Large intestine (tissue), 12 donors: ENCODE data around the gene ITPKA. TPM values are rescaled to one million over a fixed set of nuclear protein-coding genes. Genes with fewer than 3 reads are reported as not detected.
"Not testable (repeated sequence)": the region's sequence is repeated elsewhere in the genome, so short reads cannot be mapped to it uniquely, and the experiment has no call there.

Experiments used
- DNase-seq, 2 donors: peaks; one replicate each; pipeline versions ENCODE4 v3.0.0 to v3.0.0-alpha.2; 2013
- H3K27ac ChIP-seq: one replicate; pipeline ENCODE4 v1.5.1; 2013; ENCODE audit warnings: low read length
- H3K27me3 ChIP-seq: 2 replicates; pipeline ENCODE4 v1.6.1; 2013; ENCODE audit warnings: low read length; ENCODE audit not compliant: control insufficient read depth, insufficient read depth
- H3K36me3 ChIP-seq: 2 replicates; pipeline ENCODE4 v1.6.1; 2013; ENCODE audit warnings: low read length; ENCODE audit not compliant: control insufficient read depth, insufficient read depth
- H3K4me1 ChIP-seq: one replicate; pipeline ENCODE4 v1.6.1; 2013; ENCODE audit warnings: low read length; ENCODE audit not compliant: control insufficient read depth, insufficient read depth
- H3K4me3 ChIP-seq: one replicate; pipeline ENCODE4 v1.5.1; 2013; ENCODE audit warnings: low read length
- H3K9me3 ChIP-seq: one replicate; pipeline ENCODE4 v1.6.1; 2013; ENCODE audit warnings: mild to moderate bottlenecking, low read depth, low read length, moderate library complexity; ENCODE audit not compliant: control insufficient read depth
- WGBS: methylation state at CpG from one replicate; pipeline ENCODE4 v1.1.5; 2013; ENCODE audit warnings: low lambda C conversion rate; ENCODE audit not compliant: insufficient coverage; 5-methylcytosine and 5-hydroxymethylcytosine counted together
- long read RNA-seq, 11 donors: transcript quantifications; one replicate each; lab custom pipeline, GENCODE V29; 2026
- polyA plus RNA-seq: library from polyadenylated mRNA; unstranded; fragments of 120-200 nt; gene quantifications from one replicate; pipeline ENCODE4 v1.2.1, GENCODE V29; 2013

Gene ITPKA
- 40.7 TPM for polyA plus RNA-seq
- long read RNA-seq, donor 1, transcript ITPKA-201 (7 exons, 1,824 nt): major isoform, 14 of 14 reads
- long read RNA-seq, donor 1, partial matches to known transcripts: 0 of 14 reads
- long read RNA-seq, donor 1, other reads (novel, unspliced or antisense): 0 of 14 reads
- long read RNA-seq, donor 2, transcript ITPKA-201 (7 exons, 1,824 nt): major isoform, 19 of 20 reads
- long read RNA-seq, donor 2, partial matches to known transcripts: 0 of 20 reads
- long read RNA-seq, donor 2, other reads (novel, unspliced or antisense): 0 of 20 reads
- long read RNA-seq, donor 3: 0 reads
- long read RNA-seq, donor 4: 0 reads
- long read RNA-seq, donor 5, transcript ITPKA-201 (7 exons, 1,824 nt): major isoform, 9 of 9 reads
- long read RNA-seq, donor 5, partial matches to known transcripts: 0 of 9 reads
- long read RNA-seq, donor 5, other reads (novel, unspliced or antisense): 0 of 9 reads
- long read RNA-seq, donor 6, transcript ITPKA-201 (7 exons, 1,824 nt): major isoform, 12 of 21 reads
- long read RNA-seq, donor 6, partial matches to known transcripts: 8 of 21 reads
- long read RNA-seq, donor 6, other reads (novel, unspliced or antisense): 0 of 21 reads
- long read RNA-seq, donor 7, partial matches to known transcripts: 0 of 3 reads
- long read RNA-seq, donor 7, other reads (novel, unspliced or antisense): 0 of 3 reads
- long read RNA-seq, donor 8, transcript ITPKA-201 (7 exons, 1,824 nt): major isoform, 16 of 21 reads
- long read RNA-seq, donor 8, partial matches to known transcripts: 5 of 21 reads
- long read RNA-seq, donor 8, other reads (novel, unspliced or antisense): 0 of 21 reads
- long read RNA-seq, donor 9, transcript ITPKA-201 (7 exons, 1,824 nt): major isoform, 7 of 19 reads
- long read RNA-seq, donor 9, partial matches to known transcripts: 12 of 19 reads
- long read RNA-seq, donor 9, other reads (novel, unspliced or antisense): 0 of 19 reads
- long read RNA-seq, donor 10, transcript ITPKA-201 (7 exons, 1,824 nt): major isoform, 15 of 15 reads
- long read RNA-seq, donor 10, partial matches to known transcripts: 0 of 15 reads
- long read RNA-seq, donor 10, other reads (novel, unspliced or antisense): 0 of 15 reads
- long read RNA-seq, donor 11, transcript ITPKA-201 (7 exons, 1,824 nt): major isoform, 8 of 8 reads
- long read RNA-seq, donor 11, partial matches to known transcripts: 0 of 8 reads
- long read RNA-seq, donor 11, other reads (novel, unspliced or antisense): 0 of 8 reads

DNA sequence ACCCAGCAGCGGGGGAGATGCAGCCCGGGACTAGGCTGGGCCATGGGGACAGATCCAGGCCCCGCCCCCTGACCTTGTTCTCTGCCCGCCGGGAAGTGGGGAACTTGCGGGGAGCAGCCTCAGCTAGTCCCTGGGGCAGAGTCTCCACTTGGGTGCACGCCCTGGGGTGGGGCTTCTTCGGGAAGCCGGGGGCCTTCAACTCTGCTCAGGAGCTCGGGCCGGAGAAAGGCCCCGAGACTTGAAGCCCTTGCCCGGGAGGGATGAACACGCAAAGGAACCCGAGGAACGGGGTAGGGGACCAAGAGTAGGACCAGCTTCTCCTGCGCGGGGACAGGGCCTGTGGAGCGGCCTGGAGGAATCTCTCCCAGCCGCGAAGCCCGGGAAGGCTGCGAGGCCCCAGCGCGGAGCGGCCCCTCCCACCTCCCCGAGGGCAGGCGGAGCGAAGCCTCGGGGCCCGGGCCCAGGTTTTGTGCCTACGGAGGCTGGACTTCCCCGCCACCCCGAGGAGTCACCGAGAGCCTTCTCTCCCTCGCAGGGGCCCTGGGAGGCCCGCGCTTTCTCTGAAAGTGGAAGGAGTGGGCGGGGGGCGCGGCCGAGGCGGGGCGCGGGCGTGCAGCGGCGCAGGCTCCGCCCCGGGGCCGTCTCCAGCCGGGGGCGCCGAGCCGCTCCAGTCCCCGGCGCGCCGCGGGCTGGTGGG, at the start of gene ITPKA:
TSS of gene ITPKA (plus strand) at position 670 of the 697 bp plus-strand sequence. CDS start 54 bp downstream, outside the sequence.
- Histone ChIP-seq H3K9me3 (no peaks in the 10 kb centered on the region), H3K4me3 (peak within 1 kb of the TSS; percentile 76), H3K27ac (peak within 1 kb of the TSS; percentile 100), H3K36me3 (peaks cover 1% of the 10 kb centered on the region), H3K27me3 (peaks cover 23% of the 10 kb centered on the region), H3K4me1 (peaks cover 26% of the 10 kb centered on the region)
- WGBS: no CpG with 5 or more reads among the region's 60 CpGs
- peak; percentile 93 to 98 for DNase-seq

DNA sequence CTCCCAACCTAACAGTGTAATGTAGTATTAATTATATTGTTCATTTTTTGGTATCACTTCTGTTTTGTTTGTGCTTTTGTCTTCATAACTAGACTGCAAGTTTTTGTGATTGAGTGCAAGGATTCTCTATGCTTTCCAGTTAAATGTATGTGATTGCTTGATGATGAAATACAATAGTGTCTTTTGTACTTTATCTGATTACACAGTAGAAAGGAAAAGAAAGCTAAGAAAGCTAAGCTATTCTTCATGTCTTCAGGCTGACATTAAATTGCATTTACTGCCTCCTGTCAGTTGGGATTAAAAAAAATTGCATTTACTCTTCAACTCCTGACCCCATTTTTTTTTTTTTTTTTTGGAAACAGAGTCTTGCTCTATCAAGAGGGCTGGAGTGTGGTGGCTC, 48.3 kb upstream of the ITPKA start:
- Histone ChIP-seq H3K9me3 (no peaks in the 10 kb centered on the region), H3K36me3 (peaks cover 25% of the 10 kb centered on the region), H3K4me3 (no peak overlapping the region), H3K27ac (no peak overlapping the region), H3K4me1 (no peaks in the 10 kb centered on the region), H3K27me3 (no peaks in the 10 kb centered on the region)
- DNase-seq: no peak

DNA sequence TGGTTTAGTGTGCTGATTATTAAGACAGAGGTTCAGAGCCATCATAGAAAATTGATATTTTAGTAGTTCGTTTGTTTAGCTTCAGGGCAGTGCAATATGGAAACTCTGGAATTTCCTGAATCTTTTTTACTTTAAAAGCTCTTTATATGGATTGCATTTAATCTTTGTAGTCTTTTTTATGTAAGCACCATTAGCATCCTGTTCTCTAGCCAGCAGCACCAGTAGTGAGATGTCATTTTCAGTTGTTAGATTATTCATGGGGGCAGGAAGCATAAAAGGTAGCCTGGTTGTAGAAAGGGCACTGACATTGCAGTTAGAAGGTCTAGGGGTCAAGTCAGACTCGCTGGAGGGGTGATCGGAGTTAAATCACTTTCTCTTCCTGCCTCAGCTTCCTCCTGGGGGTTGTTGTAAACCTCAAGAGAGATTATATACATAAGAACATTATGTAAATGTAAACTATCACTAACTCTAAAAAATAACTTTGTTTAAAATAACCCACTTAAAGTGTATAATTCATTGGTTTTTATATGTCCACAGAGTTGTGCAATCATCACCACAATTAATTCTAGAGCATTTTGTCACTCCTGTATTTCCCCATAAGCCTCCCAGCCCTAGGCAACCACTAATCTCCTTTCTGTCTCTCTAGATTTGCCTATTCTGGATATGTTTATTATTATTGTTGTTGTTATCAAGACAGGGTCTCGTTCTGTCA, 31.4 kb upstream of the ITPKA start:
- no peak for DNase-seq
- Histone ChIP-seq H3K4me3 (no peak overlapping the region), H3K27ac (no peak overlapping the region), H3K4me1 (no peaks in the 10 kb centered on the region), H3K36me3 (peaks cover 50% of the 10 kb centered on the region), H3K27me3 (no peaks in the 10 kb centered on the region), H3K9me3 (no peaks in the 10 kb centered on the region)
- 100% methylated on average over 1 of the region's 4 CpGs for WGBS

DNA sequence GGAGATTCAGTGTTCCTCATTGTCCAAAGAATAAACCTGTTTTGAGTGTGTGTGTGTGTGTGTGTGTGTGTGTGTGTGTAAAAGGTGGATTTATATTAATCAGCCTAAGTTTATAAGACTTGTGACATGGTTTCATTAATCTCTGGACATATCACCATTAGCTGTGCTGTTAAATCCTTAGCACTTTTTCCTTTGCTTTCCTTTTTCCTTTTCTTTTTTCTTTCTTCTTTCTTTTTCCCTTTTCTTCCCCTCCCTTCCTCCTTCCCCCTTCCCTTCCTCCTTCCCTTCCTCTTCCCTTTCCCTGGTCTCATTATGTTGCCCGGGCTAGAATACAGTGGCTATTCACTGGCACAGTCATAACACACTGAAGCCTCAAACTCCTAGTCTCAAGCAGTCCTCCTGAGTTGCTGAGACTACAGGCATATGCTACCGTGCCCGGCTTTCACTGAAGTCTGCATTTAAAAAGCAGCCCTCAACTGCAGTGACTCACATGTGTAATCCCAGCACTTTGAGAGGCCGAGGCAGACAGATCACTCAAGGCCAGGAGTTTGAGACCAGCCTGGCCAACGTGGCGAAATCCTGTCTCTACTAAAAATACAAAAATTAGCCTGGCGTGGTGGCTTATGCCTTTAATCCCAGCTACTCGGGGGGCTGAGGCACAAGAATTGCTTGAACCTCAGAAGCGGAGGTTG, 28.6 kb upstream of the ITPKA start:
- no peaks in the 10 kb centered on the region for H3K9me3 ChIP-seq
- H3K4me3 ChIP-seq: no peak overlapping the region
- H3K27me3 ChIP-seq: no peaks in the 10 kb centered on the region
- H3K4me1 ChIP-seq: no peaks in the 10 kb centered on the region
- H3K36me3 ChIP-seq: peaks cover 47% of the 10 kb centered on the region
- DNase-seq: no peak
- whole genome bisulfite sequencing: 100% methylated on average over 1 of the region's 9 CpGs
- H3K27ac ChIP-seq: no peak overlapping the region

DNA sequence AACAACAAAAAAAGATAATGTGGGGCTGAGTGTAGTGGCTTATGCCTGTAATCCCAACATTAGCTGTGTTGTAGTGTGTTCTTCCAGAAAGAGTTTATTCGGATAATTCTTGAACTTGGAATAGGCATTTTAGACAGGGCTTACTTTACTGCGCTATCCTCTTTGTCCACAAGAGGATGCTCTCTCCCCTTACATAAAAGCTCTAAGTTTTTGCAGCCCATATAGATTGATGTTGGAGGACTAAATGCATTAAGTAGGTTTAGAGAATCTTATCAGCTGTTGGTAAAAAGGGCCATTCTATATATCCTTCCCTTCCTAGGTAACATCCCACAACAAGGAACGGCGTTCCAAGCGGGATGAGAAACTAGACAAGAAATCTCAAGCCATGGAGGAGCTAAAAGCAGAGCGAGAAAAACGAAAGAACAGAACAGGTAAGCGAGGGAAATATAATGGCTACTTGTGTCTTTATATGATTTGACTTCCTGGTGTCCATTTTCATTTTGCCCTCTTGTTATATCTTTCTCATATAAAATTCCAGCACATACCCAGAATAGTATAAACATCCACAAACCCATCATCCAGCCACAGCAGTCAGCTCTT, 27.8 kb upstream of the ITPKA start:
- Histone ChIP-seq H3K4me1 (no peaks in the 10 kb centered on the region), H3K27me3 (no peaks in the 10 kb centered on the region), H3K36me3 (peaks cover 51% of the 10 kb centered on the region), H3K4me3 (no peak overlapping the region), H3K27ac (no peak overlapping the region), H3K9me3 (no peaks in the 10 kb centered on the region)
- WGBS: 81% methylated on average over 8 of the region's 8 CpGs
- DNase-seq: peak in 1 of 2 donors; percentile 47

DNA sequence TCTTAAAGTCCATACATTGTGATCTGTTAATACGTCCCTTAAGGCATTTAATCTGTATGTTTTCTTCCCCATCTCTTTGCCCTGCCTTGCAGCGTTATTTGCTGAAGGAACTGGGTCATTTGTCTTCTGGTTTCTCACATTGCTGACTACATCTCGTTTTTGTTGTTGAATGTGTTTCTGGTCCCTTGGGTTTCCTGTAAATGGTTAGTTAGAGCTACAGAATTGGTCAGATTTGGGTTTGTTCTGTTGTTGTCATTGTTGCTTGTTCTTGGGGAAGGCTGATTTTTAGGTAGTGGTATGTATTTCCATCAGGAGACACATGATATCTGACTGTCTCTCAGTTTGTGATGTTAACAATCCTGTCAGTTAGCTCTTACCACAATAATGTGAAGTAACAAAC, 27.0 kb upstream of the ITPKA start:
- 88% methylated on average over 2 of the region's 3 CpGs for WGBS
- Histone ChIP-seq H3K9me3 (no peaks in the 10 kb centered on the region), H3K27me3 (no peaks in the 10 kb centered on the region), H3K36me3 (peaks cover 58% of the 10 kb centered on the region), H3K4me1 (no peaks in the 10 kb centered on the region), H3K27ac (no peak overlapping the region), H3K4me3 (no peak overlapping the region)
- DNase-seq: no peak

DNA sequence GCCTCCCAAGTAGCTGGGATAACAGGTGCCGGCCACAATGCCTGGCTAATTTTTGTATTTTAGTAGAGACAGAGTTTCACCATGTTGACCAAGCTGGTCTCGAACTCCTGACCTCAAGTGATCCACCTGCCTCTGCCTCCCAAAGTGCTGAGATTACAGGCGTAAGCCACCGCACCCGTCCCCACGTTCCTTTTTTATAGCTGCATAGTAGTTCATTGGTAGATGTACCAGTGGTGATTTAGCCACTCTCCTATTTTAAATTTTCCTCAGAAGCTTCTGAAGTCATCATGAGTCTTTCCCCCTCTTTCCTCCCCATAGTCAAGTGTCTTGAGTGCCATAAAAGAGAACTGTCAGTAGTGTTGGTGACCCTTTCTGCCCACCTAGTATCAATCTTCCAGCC, 24.0 kb upstream of the ITPKA start:
- H3K4me1 ChIP-seq: not testable (repeated sequence)
- peaks cover 66% of the 10 kb centered on the region for H3K36me3 ChIP-seq

DNA sequence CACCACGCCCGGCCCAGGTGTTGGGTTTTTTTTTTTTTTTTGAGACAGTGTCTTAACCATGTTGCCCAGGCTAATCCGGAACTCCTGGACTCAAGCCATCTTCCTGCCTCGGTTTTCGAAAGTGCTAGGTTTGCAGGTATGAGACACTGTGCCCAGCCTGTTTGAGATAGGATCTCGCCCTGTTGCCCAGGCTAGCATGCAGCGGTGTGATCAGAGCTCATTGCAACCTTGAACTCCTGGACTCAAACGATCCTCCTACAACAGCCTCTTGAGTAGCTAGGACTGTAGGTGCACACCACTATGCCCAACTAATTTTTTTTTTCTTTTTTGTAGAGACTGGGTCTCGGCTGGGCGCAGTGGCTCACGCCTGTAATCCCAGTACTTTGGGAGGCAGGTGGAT, 20.3 kb upstream of the ITPKA start:
- Histone ChIP-seq H3K9me3 (no peaks in the 10 kb centered on the region), H3K4me3 (no peak overlapping the region), H3K36me3 (peaks cover 80% of the 10 kb centered on the region), H3K27me3 (no peaks in the 10 kb centered on the region), H3K27ac (no peak overlapping the region), H3K4me1 (no peaks in the 10 kb centered on the region)
- no peak for DNase-seq
- WGBS: no CpG with 5 or more reads among the region's 11 CpGs

More for the DNA sequence above, 24.0 kb upstream of the ITPKA start:
- not testable (repeated sequence) for H3K9me3 ChIP-seq, H3K4me3 ChIP-seq, H3K27ac ChIP-seq, H3K27me3 ChIP-seq, DNase-seq
- WGBS: no CpG with 5 or more reads among the region's 6 CpGs

DNA sequence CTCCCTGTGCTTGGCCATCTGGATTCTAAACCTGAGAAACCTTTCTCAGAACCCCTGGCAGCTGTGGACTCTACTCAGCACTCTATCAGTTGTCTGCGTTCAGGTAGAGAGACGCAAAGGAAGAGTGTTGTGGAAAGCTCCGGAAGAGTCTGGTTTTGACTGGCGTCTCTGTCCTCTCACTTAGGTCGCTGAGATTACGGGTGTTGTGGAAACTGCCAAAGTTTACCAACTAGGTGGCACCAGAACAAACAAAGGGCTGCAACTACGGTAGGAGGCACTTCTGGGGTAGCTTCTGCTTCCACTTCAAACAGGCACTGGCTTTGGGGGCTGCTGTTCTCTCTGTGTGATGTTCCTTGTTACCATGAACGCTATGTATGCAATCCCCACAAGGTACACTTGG, 19.2 kb upstream of the ITPKA start:
- peaks cover 84% of the 10 kb centered on the region for H3K36me3 ChIP-seq
- 100% methylated on average over 2 of the region's 8 CpGs for WGBS
- H3K27ac ChIP-seq: peak overlapping the region; percentile 34
- DNase-seq: no peak
- H3K4me1 ChIP-seq: peaks cover 2% of the 10 kb centered on the region
- H3K27me3 ChIP-seq: no peaks in the 10 kb centered on the region
- H3K4me3 ChIP-seq: no peak overlapping the region
- H3K9me3 ChIP-seq: no peaks in the 10 kb centered on the region
